ENCODE data around the gene MAP1B. TPM values are rescaled to one million over a fixed set of nuclear protein-coding genes. Genes with fewer than 3 reads are reported as not detected.
"Not testable (repeated sequence)": the region's sequence is repeated elsewhere in the genome, so short reads cannot be mapped to it uniquely, and the experiment has no call there.

The MAP1B gene
- total RNA-seq, 1 experiment from 2014 or later: 135 TPM

- Histone ChIP-seq H3K36me3 (ENCODE audit: insufficient read depth, low read length, poor library complexity, severe bottlenecking) (no peaks in the 10 kb centered on the region), H3K4me1 (ENCODE audit: insufficient read depth, low read length, poor library complexity, severe bottlenecking) (no peaks in the 10 kb centered on the region), H3K4me3 (ENCODE audit: low read depth, low read length, poor library complexity, severe bottlenecking) (no peak overlapping the region), H3K9me3 (ENCODE audit: low read depth, low read length, poor library complexity, severe bottlenecking) (no peaks in the 10 kb centered on the region), H3K27me3 (replicated peaks; ENCODE audit: insufficient read depth, low read depth, low read length, poor library complexity) (peaks cover 26% of the 10 kb centered on the region), H3K27ac (ENCODE audit: low read depth, low read length, poor library complexity, severe bottlenecking) (no peak overlapping the region)
- no TSS peak for BruUV-seq (replicated peaks)
- CTCF ChIA-PET: no interaction called here
- intact Hi-C loops (cut with micrococcal nuclease; ENCODE audit: unreplicated experiment): no loop called here
- DNase-seq (ENCODE audit: low spot score): no peak
- POLR2A ChIA-PET (ENCODE audit: low non-redundant PET): no interaction called here
- no peak for TF ChIP-seq EZH2 (IDR thresholded peaks at IDR 0.05; ENCODE audit: borderline replicate concordance, low read depth, low read length, poor library complexity, severe bottlenecking)
- TF ChIP-seq, protein P1, sequence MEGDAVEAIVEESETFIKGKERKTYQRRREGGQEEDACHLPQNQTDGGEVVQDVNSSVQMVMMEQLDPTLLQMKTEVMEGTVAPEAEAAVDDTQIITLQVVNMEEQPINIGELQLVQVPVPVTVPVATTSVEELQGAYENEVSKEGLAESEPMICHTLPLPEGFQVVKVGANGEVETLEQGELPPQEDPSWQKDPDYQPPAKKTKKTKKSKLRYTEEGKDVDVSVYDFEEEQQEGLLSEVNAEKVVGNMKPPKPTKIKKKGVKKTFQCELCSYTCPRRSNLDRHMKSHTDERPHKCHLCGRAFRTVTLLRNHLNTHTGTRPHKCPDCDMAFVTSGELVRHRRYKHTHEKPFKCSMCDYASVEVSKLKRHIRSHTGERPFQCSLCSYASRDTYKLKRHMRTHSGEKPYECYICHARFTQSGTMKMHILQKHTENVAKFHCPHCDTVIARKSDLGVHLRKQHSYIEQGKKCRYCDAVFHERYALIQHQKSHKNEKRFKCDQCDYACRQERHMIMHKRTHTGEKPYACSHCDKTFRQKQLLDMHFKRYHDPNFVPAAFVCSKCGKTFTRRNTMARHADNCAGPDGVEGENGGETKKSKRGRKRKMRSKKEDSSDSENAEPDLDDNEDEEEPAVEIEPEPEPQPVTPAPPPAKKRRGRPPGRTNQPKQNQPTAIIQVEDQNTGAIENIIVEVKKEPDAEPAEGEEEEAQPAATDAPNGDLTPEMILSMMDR (conservative IDR thresholded peaks at IDR 0.05; ENCODE audit: low read depth, low read length): no peak
Measured at GRCh38 chr5:72084876-72085275, 22.4 kb upstream of the MAP1B start.

GRCh38 chr5:72085319-72085718 is 22.0 kb upstream of the MAP1B start:
- no TSS peak for BruUV-seq (replicated peaks)
- intact Hi-C loops (cut with micrococcal nuclease; ENCODE audit: unreplicated experiment): no loop called here
- Histone ChIP-seq H3K36me3 (ENCODE audit: insufficient read depth, low read length, poor library complexity, severe bottlenecking) (no peaks in the 10 kb centered on the region), H3K9me3 (ENCODE audit: low read depth, low read length, poor library complexity, severe bottlenecking) (no peaks in the 10 kb centered on the region), H3K27me3 (replicated peaks; ENCODE audit: insufficient read depth, low read depth, low read length, poor library complexity) (peaks cover 26% of the 10 kb centered on the region), H3K27ac (ENCODE audit: low read depth, low read length, poor library complexity, severe bottlenecking) (no peak overlapping the region), H3K4me1 (ENCODE audit: insufficient read depth, low read length, poor library complexity, severe bottlenecking) (no peaks in the 10 kb centered on the region), H3K4me3 (ENCODE audit: low read depth, low read length, poor library complexity, severe bottlenecking) (no peak overlapping the region)
- CTCF ChIA-PET: no interaction called here
- TF ChIP-seq, protein P1 (conservative IDR thresholded peaks at IDR 0.05; ENCODE audit: low read depth, low read length): no peak
- TF ChIP-seq EZH2 (IDR thresholded peaks at IDR 0.05; ENCODE audit: borderline replicate concordance, low read depth, low read length, poor library complexity, severe bottlenecking): no peak
- POLR2A ChIA-PET (ENCODE audit: low non-redundant PET): no interaction called here
- no peak for DNase-seq (ENCODE audit: low spot score)

DNA sequence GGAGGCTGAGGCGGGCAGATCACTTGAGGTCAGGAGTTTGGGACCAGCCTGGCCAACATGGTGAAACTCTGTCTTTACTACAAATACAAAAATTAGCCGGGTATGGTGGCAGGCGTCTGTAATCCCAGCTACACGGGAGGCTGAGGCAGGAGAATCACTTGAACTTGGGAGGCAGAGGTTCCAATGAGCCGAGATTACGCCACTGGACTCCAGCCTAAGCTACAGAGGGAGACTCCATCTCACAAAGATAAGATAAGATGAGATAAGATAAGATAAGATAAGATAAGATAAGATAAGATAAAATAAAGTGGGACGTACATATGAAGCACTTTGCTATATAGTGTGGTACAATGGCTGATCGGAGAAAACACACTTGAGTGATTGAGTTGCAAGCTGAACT is 17.6 kb upstream of the MAP1B start:
- H3K4me1 ChIP-seq (ENCODE audit: insufficient read depth, low read length, poor library complexity, severe bottlenecking); intact Hi-C loops (cut with micrococcal nuclease; ENCODE audit: unreplicated experiment); H3K36me3 ChIP-seq (ENCODE audit: insufficient read depth, low read length, poor library complexity, severe bottlenecking); H3K27ac ChIP-seq (ENCODE audit: low read depth, low read length, poor library complexity, severe bottlenecking); H3K4me3 ChIP-seq (ENCODE audit: low read depth, low read length, poor library complexity, severe bottlenecking); CTCF ChIA-PET; DNase-seq (ENCODE audit: low spot score); BruUV-seq (replicated peaks); POLR2A ChIA-PET (ENCODE audit: low non-redundant PET); H3K27me3 ChIP-seq (replicated peaks; ENCODE audit: insufficient read depth, low read depth, low read length, poor library complexity); H3K9me3 ChIP-seq (ENCODE audit: low read depth, low read length, poor library complexity, severe bottlenecking): not testable (repeated sequence)

DNA sequence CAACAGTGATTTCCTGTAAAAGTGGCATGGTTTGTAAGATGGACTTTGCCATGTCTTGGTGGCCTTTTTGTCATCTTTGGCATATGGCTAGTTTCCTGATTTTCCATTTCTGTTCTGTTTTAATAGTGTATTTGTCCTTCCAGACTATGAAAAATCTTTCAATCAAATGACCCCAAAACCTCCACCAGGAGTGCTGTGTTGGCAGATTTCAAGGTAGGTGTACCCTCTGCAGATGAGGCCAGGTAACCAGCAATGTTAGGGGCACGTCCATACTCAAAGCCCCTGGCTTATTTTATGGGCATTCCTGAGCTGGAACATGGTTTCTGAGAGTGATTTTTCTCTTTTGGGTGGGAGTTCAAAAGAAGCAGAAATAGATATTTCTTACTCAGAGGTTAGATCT is 15.2 kb upstream of the MAP1B start:
- BruUV-seq (replicated peaks): no TSS peak
- ChIA-PET POLR2A (ENCODE audit: low non-redundant PET) (no interaction called here), CTCF (no interaction called here)

More for the DNA sequence above, 15.2 kb upstream of the MAP1B start:
- intact Hi-C loops (cut with micrococcal nuclease; ENCODE audit: unreplicated experiment): no loop called here
- H3K9me3 ChIP-seq (ENCODE audit: low read depth, low read length, poor library complexity, severe bottlenecking): no peaks in the 10 kb centered on the region
- H3K27ac ChIP-seq (ENCODE audit: low read depth, low read length, poor library complexity, severe bottlenecking): no peak overlapping the region
- DNase-seq (ENCODE audit: low spot score): no peak
- no peaks in the 10 kb centered on the region for H3K36me3 ChIP-seq (ENCODE audit: insufficient read depth, low read length, poor library complexity, severe bottlenecking)
- no peaks in the 10 kb centered on the region for H3K27me3 ChIP-seq (replicated peaks; ENCODE audit: insufficient read depth, low read depth, low read length, poor library complexity)
- TF ChIP-seq, protein P1 (conservative IDR thresholded peaks at IDR 0.05; ENCODE audit: low read depth, low read length): no peak
- TF ChIP-seq EZH2 (IDR thresholded peaks at IDR 0.05; ENCODE audit: borderline replicate concordance, low read depth, low read length, poor library complexity, severe bottlenecking): no peak
- H3K4me1 ChIP-seq (ENCODE audit: insufficient read depth, low read length, poor library complexity, severe bottlenecking): no peaks in the 10 kb centered on the region
- no peak overlapping the region for H3K4me3 ChIP-seq (ENCODE audit: low read depth, low read length, poor library complexity, severe bottlenecking)
